ENCODE data around the gene NAALADL2.

The NAALADL2 gene

GRCh38 chr3:174859114-174859735, at the start of gene NAALADL2:
NAALADL2 (plus strand) TSS chr3:174859334.
- in situ Hi-C loops (cut with MboI; ENCODE audit: low pct_unique_long_range_greater_than_20kb, low sequenced_read_pairs, unreplicated experiment): no loop called here
- TF ChIP-seq, protein P1, sequence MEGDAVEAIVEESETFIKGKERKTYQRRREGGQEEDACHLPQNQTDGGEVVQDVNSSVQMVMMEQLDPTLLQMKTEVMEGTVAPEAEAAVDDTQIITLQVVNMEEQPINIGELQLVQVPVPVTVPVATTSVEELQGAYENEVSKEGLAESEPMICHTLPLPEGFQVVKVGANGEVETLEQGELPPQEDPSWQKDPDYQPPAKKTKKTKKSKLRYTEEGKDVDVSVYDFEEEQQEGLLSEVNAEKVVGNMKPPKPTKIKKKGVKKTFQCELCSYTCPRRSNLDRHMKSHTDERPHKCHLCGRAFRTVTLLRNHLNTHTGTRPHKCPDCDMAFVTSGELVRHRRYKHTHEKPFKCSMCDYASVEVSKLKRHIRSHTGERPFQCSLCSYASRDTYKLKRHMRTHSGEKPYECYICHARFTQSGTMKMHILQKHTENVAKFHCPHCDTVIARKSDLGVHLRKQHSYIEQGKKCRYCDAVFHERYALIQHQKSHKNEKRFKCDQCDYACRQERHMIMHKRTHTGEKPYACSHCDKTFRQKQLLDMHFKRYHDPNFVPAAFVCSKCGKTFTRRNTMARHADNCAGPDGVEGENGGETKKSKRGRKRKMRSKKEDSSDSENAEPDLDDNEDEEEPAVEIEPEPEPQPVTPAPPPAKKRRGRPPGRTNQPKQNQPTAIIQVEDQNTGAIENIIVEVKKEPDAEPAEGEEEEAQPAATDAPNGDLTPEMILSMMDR (IDR thresholded peaks at IDR 0.05; ENCODE audit: extremely low read depth, insufficient read depth, missing control alignments): no peak
- no peak for DNase-seq (ENCODE audit: low spot score)

DNA sequence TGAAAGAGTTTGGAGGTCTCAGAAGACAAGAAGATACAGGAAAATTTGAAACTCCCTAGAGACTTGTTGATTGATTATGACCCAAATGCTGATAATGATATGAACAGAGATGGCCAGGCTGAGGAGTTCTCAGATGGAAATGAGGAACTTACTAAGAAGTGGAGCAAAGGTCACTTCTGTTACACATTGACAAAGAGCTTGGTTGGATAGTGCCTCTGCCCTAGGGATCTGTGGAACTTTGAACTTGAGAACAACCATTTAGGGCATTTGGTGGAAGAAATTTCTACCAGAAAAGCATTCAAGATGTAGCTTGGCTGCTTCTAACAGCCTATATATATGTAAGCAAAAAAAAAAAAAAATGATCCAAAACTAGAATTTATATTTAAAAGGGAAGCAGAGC, 48.9 kb upstream of the NAALADL2 start:
- DNase-seq (ENCODE audit: low spot score): no peak
- TF ChIP-seq, protein P1 (IDR thresholded peaks at IDR 0.05; ENCODE audit: extremely low read depth, insufficient read depth, missing control alignments): no peak
- in situ Hi-C loops (cut with MboI; ENCODE audit: low pct_unique_long_range_greater_than_20kb, low sequenced_read_pairs, unreplicated experiment): no loop called here

DNA sequence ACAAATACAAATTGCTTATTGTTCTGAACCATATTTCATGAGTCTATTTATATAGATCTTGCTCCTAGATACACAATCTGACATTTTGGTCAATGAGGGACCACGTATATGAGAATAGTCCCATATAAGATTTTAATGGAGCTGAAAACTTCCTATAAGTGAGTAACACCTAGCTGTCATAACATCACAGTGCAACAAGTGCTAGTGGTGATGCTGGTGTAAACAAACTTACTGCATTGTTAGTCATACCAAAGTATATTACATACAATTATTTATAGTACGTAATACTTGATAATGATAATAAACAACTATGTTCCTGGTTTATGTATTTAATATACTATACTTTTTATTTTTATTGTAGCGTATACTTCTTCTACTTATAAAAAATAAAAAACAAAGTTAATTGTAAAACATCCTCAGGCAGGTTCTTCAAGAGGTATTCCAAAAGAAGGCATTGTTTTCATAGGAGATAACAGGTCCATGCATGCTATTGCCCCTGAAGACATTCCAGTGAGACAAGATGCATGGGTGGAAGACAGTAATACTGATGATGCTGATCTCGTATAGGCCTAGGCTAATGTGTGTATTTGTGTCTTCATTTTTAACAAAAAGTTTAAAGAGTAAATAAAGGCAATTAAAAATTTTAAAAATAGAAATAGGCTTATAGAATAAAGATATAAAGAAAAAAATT, 46.8 kb upstream of the NAALADL2 start:
- TF ChIP-seq, protein P1 (IDR thresholded peaks at IDR 0.05; ENCODE audit: extremely low read depth, insufficient read depth, missing control alignments): no peak
- in situ Hi-C loops (cut with MboI; ENCODE audit: low pct_unique_long_range_greater_than_20kb, low sequenced_read_pairs, unreplicated experiment): no loop called here
- DNase-seq (ENCODE audit: low spot score): no peak

DNA sequence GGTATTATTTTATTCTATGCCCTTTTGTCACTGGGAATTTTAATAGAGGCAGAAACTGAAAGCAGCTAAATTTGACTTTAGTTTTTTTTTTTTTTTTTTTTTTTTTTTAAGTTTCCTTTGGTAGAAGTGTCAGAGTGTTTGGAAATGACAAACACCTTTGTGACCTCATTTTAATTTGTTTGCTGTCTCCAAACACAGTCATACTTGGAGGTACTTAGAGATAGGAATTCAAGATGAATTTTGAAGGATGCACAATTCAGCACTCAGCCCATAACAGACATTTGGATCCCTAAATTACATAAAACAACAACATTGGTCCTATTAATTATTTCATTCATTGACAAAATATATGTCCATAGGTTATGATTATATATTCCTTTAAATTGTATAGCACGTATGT, 43.4 kb upstream of the NAALADL2 start:
- in situ Hi-C loops (cut with MboI; ENCODE audit: low pct_unique_long_range_greater_than_20kb, low sequenced_read_pairs, unreplicated experiment): no loop called here
- TF ChIP-seq, protein P1 (IDR thresholded peaks at IDR 0.05; ENCODE audit: extremely low read depth, insufficient read depth, missing control alignments): no peak
- no peak for DNase-seq (ENCODE audit: low spot score)

DNA sequence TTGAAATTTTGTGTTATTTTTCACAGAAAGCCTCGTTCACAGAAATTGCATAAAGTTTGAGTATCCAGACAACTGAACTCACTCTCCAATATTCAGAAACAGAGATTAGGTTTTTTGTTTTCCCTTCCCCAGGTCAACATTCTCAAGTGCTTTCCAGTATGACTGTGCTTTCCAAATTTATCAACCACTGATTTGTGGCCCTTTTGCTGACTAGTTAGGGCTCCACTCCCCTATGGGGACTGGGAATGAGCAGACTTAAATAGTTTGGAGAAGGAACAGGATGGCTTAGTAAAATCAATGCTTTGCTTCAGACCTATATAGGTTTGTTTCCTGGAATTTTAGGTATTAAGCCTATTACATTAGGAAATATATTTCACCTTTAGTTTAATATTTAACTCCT, 38.2 kb upstream of the NAALADL2 start:
- in situ Hi-C loops (cut with MboI; ENCODE audit: low pct_unique_long_range_greater_than_20kb, low sequenced_read_pairs, unreplicated experiment): no loop called here
- TF ChIP-seq, protein P1 (IDR thresholded peaks at IDR 0.05; ENCODE audit: extremely low read depth, insufficient read depth, missing control alignments): no peak
- DNase-seq (ENCODE audit: low spot score): no peak

DNA sequence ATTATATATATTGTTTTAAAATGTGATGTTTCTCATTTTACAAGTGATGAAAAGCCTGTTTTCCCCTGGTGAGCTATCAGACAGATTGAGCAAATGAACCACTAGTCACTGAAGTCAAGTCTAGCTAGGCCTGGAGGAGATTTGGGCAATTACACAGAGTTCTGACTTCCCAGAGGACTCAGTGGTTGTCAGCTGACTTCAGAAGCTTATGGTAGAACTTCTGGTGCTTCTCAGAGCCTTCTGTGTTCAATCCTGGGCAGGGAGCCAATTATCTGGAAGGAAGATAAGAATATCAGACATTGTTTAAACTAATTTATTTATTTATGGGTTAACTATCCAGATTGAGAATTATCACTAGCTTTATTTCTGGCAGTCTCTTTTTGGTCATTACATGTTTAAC, 37.7 kb upstream of the NAALADL2 start:
- TF ChIP-seq, protein P1 (IDR thresholded peaks at IDR 0.05; ENCODE audit: extremely low read depth, insufficient read depth, missing control alignments): no peak
- DNase-seq (ENCODE audit: low spot score): no peak
- in situ Hi-C loops (cut with MboI; ENCODE audit: low pct_unique_long_range_greater_than_20kb, low sequenced_read_pairs, unreplicated experiment): no loop called here

All from GM13977 (cell line).